ENCODE results near the gene ZNF763.
"Not testable (repeated sequence)": the region's sequence is repeated elsewhere in the genome, so short reads cannot be mapped to it uniquely, and the experiment has no call there.

Gene ZNF763

DNA sequence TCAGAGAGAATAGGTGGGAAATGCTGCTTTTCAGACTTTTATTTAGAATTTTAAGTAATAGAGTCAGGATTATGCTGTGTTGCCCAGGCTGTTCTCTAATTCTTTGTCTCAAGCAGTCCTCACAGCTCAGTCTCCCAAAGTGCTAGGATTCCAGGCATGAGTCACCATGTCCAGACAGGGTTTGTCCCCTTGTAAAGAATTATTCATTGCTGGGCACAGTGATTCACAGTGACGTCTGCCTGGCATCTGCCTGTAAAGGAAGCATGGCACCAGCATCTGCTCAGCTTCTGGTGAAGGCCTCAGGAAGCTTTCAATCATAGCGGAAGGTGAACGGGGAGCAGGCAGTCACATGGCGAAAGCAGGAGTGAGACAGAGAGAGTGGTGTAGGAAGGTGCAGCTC, 17.7 kb downstream of the ZNF763 start:
- no peak for TF ChIP-seq CTCF (IDR thresholded peaks at IDR 0.05; ENCODE audit: low read depth, low read length)
- no peak for DNase-seq (ENCODE audit: extremely low read depth, low read depth)

- DNase-seq (ENCODE audit: extremely low read depth, low read depth): no peak
- TF ChIP-seq CTCF (IDR thresholded peaks at IDR 0.05; ENCODE audit: low read depth, low read length): no peak
Measured at GRCh38 chr19:11984986-11985385, 20.1 kb downstream of the ZNF763 start.

DNA sequence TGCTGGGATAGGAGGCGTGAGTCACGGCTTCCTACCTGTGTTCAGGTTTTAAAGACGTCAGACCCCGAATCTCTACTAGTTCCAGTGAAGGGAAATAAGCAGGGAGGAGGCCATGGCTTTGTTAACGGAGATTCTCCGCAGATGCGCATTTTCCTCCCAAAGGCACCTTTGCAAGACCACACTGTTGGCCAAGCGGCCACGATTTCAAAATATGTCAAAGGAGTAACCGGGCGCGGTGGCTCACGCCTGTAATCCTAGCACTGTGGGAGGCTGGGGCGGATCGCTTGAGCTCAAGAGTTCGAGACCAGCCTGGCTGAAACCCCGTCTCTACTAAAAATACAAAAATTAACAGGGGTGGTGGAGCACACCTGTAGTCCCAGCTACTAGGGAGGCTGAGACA, 21.9 kb downstream of the ZNF763 start:
- no peak for DNase-seq (ENCODE audit: extremely low read depth, low read depth)
- no peak for TF ChIP-seq CTCF (IDR thresholded peaks at IDR 0.05; ENCODE audit: low read depth, low read length)

- TF ChIP-seq CTCF (IDR thresholded peaks at IDR 0.05; ENCODE audit: low read depth, low read length): no peak
- peak; percentile 79 for DNase-seq (ENCODE audit: extremely low read depth, low read depth)
Measured at GRCh38 chr19:11987405-11988281, 22.8 kb downstream of the ZNF763 start.

DNA sequence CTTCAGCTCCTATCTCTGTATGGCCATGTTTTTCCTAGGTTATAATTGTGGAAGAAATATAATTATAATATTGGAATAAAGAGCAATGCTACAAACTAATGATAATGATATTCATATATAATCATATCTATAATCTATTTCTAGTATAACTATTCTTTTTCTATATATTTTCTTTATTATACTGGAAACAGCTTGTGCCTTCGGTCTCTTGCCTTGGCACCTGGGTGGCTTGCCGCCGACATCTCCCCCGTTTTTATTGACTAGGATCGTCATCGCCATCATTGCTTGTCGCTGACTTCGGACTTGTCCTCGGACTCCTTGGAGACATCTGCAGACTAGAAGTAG, 24.2 kb downstream of the ZNF763 start:
- DNase-seq (ENCODE audit: extremely low read depth, low read depth): no peak
- no peak for TF ChIP-seq CTCF (IDR thresholded peaks at IDR 0.05; ENCODE audit: low read depth, low read length)

GRCh38 chr19:11991921-11992320, 27.1 kb downstream of the ZNF763 start:
- not testable (repeated sequence) for DNase-seq (ENCODE audit: extremely low read depth, low read depth)

DNA sequence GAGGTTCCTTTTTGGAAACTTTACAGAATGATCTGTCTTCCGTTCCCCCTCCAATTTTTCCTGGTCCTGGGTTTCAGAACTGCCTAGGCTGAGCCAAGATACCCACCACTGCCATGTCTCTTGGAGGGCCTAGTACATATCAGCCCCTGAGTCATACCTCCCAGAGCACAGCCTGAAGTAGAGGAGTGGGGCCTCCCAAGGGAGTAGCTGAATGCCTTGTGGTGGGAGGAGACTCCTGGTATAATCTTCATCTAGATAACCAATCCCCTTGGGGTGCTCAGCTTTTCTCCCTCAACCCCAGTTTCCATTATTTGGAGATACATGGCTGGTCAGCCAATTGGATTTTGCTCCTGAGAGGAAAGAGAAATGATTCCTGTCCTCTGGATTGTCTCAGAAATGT, 30.3 kb downstream of the ZNF763 start:
- TF ChIP-seq CTCF (IDR thresholded peaks at IDR 0.05; ENCODE audit: low read depth, low read length): no peak
- no peak for DNase-seq (ENCODE audit: extremely low read depth, low read depth)
